NCI-H82 (cell line): Measurements from ENCODE around the gene CACNG6.

Experiments
- DNase-seq: peaks from one replicate; lab custom pipeline; 2025; lab: John Stamatoyannopoulos, UW

CACNG6 gene

GRCh38 chr19:54042989-54043388 is 51.6 kb downstream of the CACNG6 start:
- DNase-seq = peak; percentile 20

- DNase-seq = no peak
Observed at GRCh38 chr19:54045771-54046170, 54.3 kb downstream of the CACNG6 start.

GRCh38 chr19:54047616-54048015 is 56.2 kb downstream of the CACNG6 start:
- no peak for DNase-seq
